Erythroblast (primary cell): Measurements from ENCODE around the gene LRRC59.

Source experiments
- GATA1 ChIP-seq: IDR thresholded peaks from 2 replicates; pipeline ENCODE4 v1.6.1; 2011; ENCODE audit warnings: low read depth, mild to moderate bottlenecking, control low read depth, low read length, moderate library complexity
- POLR2A ChIP-seq: IDR thresholded peaks from 2 replicates; pipeline ENCODE4 v1.6.1; 2011; ENCODE audit warnings: mild to moderate bottlenecking, low read length

DNA sequence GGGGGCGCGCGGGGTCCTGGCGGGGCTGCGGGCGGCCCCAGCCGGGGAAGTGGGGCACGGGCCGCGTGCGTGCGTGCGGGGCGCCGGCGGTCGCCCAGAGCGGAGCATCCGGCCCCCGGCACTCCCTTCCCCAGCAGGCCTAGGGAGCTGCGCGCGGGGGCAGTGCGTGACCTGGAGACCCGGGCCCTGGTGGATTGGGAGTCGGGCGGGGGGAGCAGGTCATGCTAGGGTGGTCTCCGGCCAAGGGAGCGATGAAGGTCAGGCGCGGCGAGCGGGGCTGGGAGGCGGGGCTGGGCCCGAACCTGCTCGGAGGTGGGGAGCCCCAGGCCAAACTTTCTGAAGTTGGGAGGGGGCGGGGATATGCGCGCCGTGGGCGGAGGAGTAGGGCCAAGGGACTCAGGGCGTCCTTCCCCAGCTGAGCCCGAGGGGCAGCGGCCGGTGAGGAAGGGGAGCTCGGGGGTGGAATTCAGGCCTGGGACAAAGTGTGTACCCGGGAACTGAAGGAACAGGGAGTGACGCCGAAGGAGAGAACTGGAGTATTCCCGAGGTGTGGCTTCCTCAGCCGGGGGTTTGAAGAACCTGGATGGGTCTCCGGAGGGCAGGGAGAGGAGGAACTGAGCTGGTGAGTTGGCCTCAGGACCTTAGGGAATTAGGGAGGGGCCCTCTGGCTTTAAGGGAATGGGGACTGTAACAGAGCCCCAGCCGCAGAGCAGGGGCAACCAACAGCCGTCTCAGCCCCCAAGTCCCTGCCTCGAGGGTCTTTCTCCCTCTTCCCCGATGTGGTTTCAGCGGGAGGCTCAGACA, 50.8 kb downstream of the LRRC59 start:
- no peak for TF ChIP-seq POLR2A
- TF ChIP-seq GATA1 = no peak
